HG03060 (cell line): Measurements from ENCODE around the gene SLC39A9.
"Not testable (repeated sequence)": the region's sequence is repeated elsewhere in the genome, so short reads cannot be mapped to it uniquely, and the experiment has no call there.

ENCODE experiments used
- ATAC-seq: cut with Tn5 transposase; IDR thresholded peaks from one replicate; pipeline ENCODE4 v1.9.1; 2021; ENCODE audit warnings: low read depth, moderate number of reproducible peaks; ENCODE audit not compliant: unreplicated experiment

The SLC39A9 gene

DNA sequence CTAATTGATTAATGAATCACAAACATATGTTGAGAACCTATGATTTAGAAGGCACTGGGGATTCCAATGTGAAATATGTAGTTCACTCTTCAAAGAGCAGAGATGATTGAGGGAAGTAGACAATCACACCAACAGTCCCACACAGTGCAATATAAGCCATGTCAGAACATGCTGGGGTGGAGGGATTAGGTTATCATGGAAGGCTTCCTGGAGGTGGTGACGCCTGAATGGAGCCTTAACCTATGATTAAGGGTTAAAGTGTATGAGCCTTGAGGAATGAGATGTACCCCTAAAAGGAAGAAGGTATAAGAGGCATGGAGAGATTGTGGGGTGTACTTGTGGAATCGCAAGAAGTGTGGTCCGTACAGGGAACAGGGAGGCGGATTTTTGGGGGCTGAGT lies 31.7 kb upstream of the SLC39A9 start:
- ATAC-seq, result no peak

DNA sequence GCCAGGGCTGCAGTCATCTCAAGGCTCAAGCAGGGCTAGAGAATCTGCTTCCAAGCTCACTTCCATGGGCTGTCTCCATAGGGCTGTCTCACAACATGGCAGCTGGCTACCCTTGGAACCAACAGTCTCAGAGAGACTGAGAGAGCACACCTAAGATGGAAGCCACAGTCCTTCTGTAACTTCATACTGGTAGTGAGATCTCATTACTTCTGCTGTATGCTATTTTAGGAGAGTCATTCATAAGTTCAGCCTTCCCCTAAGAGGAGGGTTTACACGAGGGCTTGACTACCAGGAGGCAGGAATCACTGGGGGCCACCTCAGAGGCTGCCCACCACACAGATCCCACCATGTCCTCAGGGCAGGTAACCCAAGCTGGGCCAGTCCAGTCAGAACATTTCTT lies 30.1 kb upstream of the SLC39A9 start:
- no peak for ATAC-seq

DNA sequence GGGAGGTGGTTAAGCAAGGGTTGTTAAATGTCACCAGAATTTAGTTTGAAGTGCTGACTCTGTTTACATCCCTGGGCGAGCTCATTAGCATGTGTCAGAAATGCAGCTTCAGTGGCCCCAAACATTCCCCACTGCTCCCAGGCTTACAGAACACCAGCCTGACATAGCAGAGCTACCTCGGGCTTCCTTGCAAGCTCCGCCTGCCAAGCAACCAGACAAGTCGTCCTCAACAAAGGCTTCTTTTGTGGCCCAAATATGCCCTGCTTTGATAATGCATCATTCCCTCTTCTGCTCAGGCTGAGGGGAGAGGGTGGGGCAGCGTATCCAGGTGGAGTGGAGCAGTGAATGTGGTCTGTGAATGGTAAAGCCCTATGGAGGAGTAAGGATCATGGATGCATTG lies 28.4 kb upstream of the SLC39A9 start:
- no peak for ATAC-seq

DNA sequence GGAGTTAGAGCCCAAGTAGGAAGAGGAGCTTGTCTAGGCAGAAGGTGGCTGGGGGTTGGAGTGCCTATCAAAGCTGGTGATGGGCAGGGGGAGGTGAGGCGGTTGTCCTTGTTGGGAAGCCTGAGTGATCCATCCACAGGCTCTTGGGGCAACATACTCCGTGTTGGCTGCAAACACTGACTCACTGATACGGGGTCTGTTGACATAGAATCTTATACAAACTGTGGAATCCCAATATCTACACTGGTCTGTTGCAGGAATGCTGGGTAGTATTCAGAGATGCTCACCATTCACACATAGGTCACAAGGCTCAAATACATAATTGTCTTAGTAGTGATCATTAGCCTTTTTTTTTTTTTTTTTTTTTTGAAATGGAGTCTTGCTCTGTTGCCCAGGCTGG lies 26.3 kb upstream of the SLC39A9 start:
- no peak for ATAC-seq

DNA sequence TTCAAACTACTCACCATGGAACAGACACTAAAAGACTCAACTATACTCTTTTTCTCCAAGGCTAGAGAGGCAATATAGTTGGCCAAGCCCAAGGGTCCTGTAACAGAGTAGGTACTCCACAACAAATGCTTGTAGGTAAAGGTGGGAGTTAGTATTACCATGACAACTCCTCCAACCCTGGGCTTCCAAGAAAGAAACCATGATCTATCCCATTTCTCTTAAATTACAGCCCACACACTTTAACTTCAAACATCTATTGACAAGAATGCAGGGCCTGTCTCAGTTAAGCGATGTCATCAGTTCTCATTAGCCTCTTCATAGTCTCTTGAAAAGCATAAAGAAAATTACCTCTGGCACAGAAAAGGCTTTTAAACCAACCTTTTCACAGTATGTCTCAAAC lies 25.4 kb upstream of the SLC39A9 start:
- no peak for ATAC-seq

DNA sequence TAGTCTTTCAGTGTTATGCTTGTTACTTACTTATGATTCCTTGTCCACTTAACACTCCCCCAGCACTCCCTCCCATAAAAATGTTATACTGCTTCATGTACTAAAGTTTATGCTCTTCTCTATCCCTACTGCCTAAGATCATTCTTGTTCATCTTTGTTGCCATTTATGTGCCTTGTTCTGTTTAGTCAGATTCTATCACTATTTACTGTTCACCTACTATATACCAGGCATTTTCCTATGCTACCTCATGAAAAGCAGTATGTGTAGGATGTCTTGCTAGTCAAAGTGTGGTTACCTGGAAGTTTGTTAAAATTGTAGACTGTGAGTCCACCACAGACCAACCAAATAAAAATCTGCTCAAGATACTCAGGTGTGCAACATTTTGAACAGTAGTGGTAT lies 24.3 kb upstream of the SLC39A9 start:
- no peak for ATAC-seq

DNA sequence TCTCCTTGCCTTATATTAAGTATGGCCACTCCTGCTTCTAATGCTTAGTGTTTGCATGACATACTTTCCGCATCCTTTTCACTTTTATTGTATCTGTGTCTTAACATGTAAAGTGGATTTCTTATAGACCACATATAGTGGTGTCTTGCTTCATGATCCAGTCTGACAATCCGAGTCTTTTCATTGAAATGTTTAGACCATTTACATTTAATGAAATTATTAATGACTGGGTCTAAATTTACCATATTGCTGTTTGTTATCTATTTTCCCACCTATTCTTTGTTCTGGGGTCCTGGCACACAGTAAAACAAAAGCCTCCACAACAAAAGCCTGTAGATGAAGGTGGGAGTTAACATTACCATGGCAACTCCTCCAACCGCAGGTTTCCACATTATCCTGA lies 23.3 kb upstream of the SLC39A9 start:
- no peak for ATAC-seq

DNA sequence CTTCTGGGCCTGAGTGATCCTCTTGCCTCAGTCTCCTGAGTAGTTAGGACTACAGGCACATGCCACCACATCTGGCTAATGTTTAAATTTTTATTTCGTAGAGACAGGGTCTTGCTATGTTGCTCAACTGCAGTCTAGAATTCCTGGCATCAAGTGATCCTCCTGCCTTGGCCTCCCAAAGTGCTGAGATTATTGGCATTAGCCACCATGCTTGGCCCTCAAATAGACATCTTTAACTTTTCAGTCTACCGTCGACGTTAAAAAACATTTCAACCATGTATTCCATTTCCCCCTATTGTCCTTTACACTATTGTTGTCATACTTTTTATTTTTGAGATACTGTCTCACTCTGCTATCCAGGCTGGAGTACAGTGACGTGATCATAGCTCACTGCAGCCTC lies 22.8 kb upstream of the SLC39A9 start:
- ATAC-seq, result no peak

DNA sequence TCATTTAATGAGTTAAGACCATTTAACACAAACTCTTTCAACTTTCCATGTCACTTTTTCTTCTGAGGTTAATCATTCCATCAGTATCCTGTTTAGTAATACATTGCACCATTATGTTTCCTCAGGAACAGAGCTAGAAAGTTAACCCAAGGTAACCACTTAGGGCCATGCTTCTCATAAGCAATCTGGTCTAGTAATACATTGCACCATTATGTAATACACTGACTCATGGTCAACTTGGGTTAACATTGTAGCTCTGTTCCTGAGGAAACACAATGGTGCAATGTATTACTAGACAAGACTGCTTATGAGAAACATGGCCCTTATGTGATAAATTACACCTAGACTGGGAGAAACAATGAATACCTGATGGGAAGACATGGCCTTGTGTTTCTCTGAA lies 22.1 kb upstream of the SLC39A9 start:
- ATAC-seq, result no peak

DNA sequence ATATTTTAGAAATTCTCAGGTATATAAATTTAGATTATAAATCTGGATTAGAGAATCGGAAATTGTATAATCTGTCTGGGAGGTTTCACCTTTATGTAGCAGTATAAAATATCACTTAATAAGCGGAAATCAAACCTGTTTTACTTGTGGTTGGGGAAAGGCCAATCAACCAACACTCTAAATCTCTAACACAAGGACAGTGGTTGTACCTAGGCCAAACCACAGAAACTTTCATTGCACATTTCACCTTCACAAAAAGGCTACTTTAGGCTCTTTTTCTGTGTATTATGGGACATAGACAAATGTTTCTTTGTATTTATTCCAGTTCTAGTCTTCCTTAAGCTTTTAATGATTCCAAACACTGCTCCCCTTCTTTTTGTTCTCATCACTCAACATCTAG lies 20.2 kb upstream of the SLC39A9 start:
- no peak for ATAC-seq

DNA sequence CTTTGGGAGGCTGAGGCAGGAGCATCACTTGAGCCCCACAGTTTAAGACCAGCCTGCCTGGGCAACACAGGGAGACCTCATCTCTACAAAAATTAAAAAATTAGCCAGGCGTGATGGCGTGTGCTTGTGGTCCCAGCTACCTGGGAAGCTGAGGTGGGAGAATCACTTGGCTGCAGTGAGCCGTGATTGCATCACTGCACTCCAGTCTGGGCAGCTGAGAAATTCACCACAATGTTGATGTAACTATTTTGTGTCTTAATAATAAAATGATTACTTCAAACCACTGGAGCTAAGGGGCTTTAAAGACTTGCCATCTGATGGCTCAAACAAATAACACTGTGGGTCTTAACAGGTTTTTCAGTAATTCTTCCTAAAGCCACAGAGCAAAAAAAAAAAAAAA lies 11.2 kb upstream of the SLC39A9 start:
- ATAC-seq, result no peak

DNA sequence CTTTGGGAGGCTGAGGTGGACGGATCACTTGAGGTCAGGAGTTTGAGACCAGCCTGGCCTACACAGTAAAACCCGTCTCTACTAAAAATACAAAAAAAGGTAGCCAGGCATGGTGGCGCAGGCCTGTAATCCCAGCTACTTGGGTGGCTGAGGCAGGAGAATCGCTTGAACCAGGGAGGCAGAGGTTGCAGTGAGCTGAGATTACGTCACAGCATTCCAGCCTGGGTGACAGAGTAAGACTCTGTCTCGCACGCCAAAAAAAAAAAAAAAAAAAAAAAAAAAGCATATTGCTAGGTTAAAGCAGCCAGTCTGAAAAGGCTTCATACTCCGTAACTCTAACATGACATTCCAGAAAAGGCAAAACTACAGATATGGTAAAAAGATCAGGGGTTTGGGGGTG lies 7.1 kb upstream of the SLC39A9 start:
- not testable (repeated sequence) for ATAC-seq

DNA sequence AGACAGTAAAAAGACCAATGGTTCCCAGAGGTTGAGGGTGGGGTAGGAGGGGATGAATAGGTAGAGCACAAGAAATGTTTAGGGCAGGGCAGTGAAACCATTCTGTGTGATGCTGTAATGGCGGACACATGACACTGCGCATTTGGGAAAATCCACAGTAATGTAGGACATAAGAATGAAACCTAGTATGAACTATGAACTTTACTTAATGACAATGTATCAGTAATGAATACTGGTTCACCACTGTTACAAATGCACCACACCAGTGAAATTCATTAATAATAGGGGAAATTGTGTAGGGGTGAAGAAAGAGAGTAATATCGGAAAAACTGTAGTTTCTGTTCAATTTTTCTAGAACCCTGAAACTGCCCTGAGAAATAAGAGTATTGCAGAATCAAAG lies 6.0 kb upstream of the SLC39A9 start:
- no peak for ATAC-seq

DNA sequence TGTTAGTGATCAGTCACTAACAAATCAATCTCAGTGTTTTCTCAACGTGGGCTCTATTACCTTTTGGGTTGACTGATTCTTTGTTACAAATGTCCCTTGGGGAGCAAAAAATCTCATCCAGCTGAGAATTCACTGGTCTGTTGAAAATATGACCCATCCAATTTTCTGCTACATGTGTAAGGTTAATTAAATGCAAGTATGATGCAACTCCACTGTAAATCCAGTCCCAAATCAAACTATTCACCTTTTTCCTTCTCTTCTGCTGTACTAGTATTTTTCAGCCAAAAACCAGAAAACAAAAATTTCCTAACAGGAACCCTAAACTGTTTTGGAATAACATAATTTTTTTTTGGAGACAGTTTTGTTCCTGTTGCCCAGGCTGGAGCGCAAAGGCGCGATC lies 2.6 kb upstream of the SLC39A9 start:
- ATAC-seq, result no peak

DNA sequence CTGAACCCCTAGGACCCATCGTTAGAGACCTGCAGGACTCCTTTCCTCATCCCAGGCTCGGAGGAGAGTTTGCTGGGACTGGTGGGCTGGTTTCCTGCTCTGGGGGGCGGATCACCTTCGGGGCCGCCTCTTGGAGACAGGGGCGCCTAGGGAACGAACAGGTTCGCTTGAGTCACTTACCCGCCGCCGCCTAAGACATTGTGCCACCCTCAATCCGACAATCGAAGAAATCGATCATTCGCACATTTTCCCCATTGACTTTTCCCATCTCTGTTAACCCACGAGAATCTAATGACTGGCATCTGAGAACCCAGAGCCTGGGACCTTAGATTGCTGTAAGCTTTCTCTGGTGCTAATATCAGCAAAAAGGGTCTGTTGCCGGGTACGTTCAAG lies 322 bp downstream of the SLC39A9 start:
- no peak for ATAC-seq

DNA sequence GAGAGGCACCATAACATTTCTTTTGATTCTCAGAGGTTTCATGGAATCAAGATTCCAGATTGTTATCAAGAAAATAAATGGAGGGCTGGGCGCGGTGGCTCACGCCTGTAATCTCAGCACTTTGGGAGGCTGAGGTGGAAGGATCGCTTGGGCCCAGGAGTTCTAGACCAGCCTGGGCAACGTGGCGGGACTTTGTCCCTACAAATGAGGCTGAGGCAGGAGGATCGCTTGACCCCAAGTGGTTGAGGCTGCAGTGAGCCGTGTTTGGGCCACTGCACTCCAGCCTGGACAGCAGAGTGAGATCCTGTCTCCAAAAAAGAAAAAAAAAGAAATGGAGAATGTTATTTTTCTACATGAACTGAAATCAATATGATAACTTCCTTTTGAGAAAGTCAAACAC lies 1.3 kb downstream of the SLC39A9 start:
- no peak for ATAC-seq

DNA sequence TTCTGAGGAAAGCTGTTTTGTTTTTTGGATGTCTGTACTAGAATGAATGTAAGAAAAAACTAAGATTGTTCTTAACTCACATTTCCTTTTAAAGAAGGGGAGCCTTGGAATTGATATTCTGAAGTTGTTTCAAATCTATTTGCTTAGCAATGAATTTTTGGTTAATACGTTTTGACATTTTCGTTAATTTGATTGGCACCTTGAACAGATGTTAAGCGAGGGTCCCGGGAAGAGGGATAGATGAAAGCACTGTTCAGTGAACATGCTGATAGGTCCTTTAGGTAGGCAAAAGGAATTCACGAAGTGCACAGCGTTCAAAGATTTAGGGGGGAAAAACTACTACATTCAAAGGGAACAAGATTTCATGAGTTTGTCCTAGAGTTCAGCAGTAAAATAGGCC lies 1.7 kb downstream of the SLC39A9 start:
- no peak for ATAC-seq

DNA sequence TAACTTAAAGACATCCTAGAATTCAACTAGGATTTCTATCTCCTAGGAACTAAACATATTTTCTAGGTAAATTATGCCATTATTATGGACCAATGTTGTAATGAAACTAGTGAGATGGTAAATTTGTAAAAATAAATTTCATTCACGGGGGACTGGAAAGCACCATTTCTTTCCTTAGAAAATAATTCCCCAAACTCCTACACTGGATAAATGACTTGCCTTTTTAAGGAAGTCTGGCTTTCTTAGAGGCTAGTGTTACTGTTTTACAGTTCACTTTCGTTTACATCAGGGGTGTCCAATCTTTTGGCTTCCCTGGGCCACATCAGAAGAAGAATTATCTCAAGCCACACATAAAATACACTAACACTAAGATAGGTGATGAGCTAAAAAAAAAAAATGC lies 3.3 kb downstream of the SLC39A9 start:
- no peak for ATAC-seq

DNA sequence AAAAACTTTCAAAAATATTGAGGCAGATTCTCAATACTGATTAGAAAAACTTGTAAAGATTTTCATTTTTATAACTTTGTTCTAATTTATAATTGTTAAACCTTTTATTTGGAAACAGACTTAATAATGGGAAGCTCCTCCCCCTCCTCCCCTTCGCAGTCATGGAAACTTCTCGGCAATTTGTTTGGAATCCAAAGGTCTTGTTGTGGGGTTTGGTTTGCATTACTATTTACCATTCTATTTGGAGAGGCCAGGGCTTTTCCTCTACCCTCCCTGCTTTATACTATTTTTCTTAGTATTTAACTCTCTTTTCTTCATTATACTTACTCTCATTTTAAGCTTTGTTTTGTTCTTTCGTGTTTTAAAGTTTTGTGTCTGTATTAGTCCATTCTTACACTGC lies 6.0 kb downstream of the SLC39A9 start:
- ATAC-seq, result no peak

DNA sequence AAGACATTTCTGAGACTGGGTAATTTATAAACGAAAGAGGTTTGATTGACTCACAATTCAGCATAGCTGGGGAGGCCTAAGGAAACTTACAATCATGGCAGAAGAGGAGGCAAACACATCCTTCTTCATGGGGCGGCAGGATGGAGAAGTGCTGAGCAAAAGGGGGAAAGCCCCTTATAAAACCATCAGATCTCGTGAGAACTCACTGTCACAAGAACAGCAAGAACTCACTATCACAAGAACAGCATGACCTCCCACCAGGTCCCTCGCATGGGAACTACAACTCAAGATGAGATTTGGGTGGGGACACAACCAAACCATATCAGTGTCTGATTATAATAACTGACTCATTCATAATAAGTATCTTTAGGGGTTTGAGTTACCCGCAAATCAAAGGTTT lies 6.4 kb downstream of the SLC39A9 start:
- no peak for ATAC-seq

DNA sequence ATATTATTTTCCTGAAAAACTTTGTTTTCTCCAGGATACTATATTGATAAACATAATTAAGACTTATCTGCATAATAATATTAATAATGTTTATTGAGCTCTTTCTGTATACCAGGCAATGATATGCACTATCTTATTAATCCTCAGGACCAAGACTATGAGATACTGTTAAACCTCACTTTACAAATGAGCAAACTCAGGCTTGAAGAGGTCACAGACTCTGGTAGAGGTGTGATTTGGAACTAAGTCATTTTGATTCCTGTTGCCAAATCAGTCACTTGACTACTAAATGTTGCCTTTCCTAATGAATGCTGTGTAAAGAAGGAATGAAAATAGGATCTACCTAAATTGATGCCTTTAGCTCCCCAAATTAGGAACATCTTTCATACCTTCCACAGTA lies 7.3 kb downstream of the SLC39A9 start:
- no peak for ATAC-seq

DNA sequence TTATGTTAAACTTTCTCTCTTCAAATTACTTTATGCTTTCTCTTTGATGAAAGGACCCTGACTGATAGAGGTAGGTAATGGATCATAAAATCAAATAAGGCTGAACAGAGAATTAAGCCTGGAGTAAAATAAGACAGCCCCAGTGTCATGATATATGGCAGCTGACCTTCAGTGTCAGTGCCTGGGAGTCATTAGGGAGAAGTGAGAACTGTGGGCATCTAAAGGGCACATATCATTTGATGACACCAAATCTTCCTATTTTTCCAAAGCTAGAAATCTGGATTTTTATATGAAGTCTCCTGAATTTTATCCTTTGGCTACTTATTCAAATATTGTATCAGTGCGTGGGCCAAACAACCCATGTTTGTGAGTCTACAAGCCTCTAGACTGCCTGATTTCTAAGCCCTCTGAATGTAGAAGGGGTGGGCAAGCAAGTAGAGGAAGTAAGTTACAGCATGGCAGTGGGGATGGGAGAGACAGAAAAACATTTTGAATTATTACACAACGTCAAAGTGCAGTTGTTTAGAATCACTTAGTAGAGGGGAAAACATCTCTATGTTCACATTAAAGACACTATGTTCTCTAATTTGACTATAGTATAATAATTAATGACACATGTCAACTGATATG lies 10.0 kb downstream of the SLC39A9 start:
- no peak for ATAC-seq

DNA sequence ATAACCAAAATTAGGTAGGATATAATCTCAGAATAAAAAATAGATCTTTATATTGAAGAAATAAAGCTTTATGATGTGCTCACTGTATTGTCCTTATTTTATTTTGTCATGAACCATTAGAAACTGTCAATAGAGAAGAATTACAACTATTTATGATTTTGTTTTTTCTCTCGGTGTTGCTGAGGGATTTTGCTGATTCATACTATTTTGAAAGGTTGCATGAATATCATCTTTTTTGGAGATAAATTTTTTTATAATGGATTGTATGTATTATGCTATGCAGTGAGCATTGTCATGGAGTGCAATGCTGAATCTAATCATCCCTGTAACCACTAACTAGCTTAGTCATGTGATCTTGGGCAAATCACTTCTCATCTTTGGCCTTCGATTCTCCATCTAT lies 15.0 kb downstream of the SLC39A9 start:
- ATAC-seq, result no peak
